DMS53 treated with DMSO at 0.1 percent for 48 hours (cell line): ENCODE data around the gene LCN6.

Experiments
- DNase-seq: peaks from one replicate; lab custom pipeline; 2025; ENCODE audit not compliant: unreplicated experiment; lab: John Stamatoyannopoulos, UW

The LCN6 gene

GRCh38 chr9:136745389-136746154, 2.8 kb downstream of the LCN6 start:
- no peak for DNase-seq

- no peak for DNase-seq
Measured at GRCh38 chr9:136744773-136745172, 3.6 kb downstream of the LCN6 start.

GRCh38 chr9:136743639-136744211, 4.6 kb downstream of the LCN6 start:
- no peak for DNase-seq

GRCh38 chr9:136742591-136743391, 5.5 kb downstream of the LCN6 start, which contains the start of gene LCN10:
Gene LCN10 (minus strand): TSS chr9:136742940. CDS start chr9:136742903, 37 bp downstream.
- peak; percentile 59 for DNase-seq

DNA sequence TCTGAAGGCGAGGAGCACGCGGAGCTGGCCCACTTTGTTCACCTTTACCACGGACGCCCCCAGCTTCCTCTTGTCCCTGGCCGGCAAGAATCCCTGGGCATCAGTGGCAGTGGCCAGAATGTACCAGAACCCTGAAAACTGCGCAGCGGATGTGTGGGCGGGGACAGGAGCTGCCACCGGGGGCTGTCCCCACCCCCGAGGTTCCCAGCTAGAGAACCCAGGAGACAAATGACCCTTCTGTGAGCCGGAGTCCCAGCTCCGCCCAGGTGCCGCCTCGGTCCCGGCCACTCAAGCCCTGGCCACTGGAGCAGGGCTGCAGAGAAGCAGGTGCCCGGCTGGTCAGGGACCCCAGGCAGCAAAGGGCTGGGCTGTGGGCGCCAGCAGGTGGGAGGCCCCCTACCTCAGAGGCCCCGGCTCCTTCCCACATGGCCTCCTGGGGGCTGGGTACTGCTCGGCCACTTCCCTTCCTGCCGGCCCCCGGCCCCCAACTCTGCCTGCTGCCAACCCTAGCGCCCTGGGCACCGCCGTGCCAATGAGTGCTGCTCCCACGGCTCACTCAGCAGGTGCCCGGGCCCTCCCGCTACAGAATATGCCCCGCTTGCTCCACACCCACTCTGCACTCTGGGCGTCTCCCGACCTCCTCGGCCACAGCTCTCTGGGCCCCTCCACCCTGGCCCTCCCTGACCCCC, 6.3 kb downstream of the LCN6 start:
- DNase-seq: peak; percentile 56

GRCh38 chr9:136740971-136741882, 7.1 kb downstream of the LCN6 start:
- no peak for DNase-seq

DNA sequence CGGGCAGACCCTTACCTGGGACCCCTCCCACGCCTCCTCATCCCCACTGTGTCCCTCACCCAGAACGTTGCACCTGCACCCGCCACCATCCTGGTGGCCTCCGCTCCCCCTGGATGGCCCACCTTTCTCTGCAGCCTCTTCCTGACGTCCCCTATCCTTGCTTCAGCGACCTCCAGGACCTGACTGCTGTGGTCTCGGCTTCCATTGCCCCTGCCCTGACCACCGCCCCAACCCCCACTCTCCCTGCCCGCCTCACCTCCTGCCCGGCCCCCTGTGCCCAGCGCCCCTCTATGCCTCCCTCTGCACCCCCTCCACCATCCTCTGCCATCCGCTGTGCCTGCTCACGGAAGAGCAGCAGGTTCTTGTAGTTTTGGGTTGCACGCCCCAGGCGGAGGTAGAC, 7.8 kb downstream of the LCN6 start:
- DNase-seq: no peak

GRCh38 chr9:136740069-136740468, 8.3 kb downstream of the LCN6 start:
- no peak for DNase-seq

- no peak for DNase-seq
Measured at GRCh38 chr9:136739509-136739908, 8.8 kb downstream of the LCN6 start.

- no peak for DNase-seq
Measured at GRCh38 chr9:136738960-136739359, 9.4 kb downstream of the LCN6 start.

DNA sequence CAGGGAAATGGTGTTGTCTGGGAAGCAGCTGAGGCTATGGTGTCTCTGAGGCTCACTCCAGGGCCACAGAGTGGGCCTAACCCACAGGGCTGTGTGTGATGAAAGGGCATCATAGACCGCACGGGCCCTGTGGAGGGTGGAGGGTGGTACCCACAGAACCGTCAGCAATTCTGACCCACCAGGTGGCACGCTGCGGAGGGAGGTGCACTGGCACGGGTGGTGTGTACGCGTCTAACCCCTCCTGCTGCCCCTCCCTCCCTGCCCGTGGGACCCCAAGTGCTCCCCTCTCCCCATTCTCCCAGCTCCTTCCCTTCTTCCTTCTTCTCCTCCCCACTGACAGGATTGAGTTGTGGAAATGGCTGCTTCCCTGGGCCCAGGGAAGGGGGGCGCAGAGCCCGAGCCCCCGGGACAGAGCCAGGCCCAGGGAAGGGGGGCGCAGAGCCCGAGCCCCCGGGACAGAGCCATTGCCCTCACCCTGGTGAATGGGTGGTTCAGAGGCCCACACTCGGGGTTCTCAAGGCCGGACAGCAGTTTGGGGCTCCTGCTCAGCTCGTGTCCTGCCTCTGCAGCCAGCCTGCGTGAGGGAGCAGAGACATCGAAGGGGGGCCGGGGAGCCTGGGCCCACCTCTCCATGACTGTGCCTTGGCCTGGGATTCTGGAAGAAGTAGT, 12.4 kb downstream of the LCN6 start:
- no peak for DNase-seq

GRCh38 chr9:136734837-136735496, 13.4 kb downstream of the LCN6 start:
- no peak for DNase-seq

GRCh38 chr9:136733611-136734010, 14.7 kb downstream of the LCN6 start:
- DNase-seq: no peak

- DNase-seq: no peak
Measured at GRCh38 chr9:136732444-136733178, 15.7 kb downstream of the LCN6 start.

GRCh38 chr9:136729926-136730325, 18.4 kb downstream of the LCN6 start:
- DNase-seq: no peak

- no peak for DNase-seq
Measured at GRCh38 chr9:136729144-136729543, 19.2 kb downstream of the LCN6 start.

- DNase-seq: no peak
Measured at GRCh38 chr9:136728548-136729123, 19.7 kb downstream of the LCN6 start.

DNA sequence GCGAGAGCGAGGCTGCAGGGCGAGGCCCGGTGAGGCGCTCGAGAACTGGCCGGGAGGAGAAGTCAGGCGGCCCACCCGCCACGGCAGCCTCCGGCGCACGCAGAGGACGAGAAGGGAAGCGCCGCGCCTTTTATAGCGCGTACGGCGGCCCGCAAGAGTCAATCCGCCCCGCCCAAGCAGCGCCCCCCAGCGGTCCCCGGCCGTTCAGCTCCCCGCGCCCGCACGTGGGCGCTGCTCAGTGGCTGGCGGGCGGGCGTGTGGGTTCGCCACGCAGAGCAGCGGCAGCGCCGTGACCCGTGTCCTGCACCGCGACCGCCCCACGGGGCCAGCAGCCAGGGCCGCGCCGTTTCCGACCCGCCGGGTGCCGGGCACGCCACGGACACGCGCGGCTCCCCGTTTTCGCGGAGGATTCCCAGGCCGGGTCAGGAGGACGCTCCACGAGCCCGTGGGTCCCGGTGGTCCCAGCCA, 20.2 kb downstream of the LCN6 start:
- DNase-seq: peak; percentile 59
